Measurements from ENCODE around the gene NUDT8.

NUDT8 gene

GRCh38 chr11:67629386-67630227 is at the start of gene NUDT8:
TSS of gene NUDT8 (minus strand) at chr11:67629937. CDS start at chr11:67629911, 26 bp downstream.
- peak; percentile 70; the same call in 1 of the 2 replicates for TF ChIP-seq CTCF (conservative IDR thresholded peaks at IDR 0.05; ENCODE audit: low read length)
- peak within 1 kb of the TSS; percentile 77 for H3K4me3 ChIP-seq (ENCODE audit: low read length)
- DNase-seq (ENCODE audit: low read depth): peak; percentile 72

- no peak overlapping the region for H3K4me3 ChIP-seq (ENCODE audit: low read length)
- DNase-seq (ENCODE audit: low read depth): no peak
- no peak for TF ChIP-seq CTCF (conservative IDR thresholded peaks at IDR 0.05; ENCODE audit: low read length)
Observed at GRCh38 chr11:67675058-67675747, 45.5 kb upstream of the NUDT8 start.

GRCh38 chr11:67674442-67674871 is 44.7 kb upstream of the NUDT8 start, which contains the start of gene ALDH3B2:
TSS of gene ALDH3B2 (minus strand) at chr11:67674623. CDS start at chr11:67666935, 7,688 bp downstream.
- no peak for TF ChIP-seq CTCF (conservative IDR thresholded peaks at IDR 0.05; ENCODE audit: low read length)
- DNase-seq (ENCODE audit: low read depth): no peak
- H3K4me3 ChIP-seq (ENCODE audit: low read length): no peak within 1 kb of the TSS

GRCh38 chr11:67673902-67674301 is 44.2 kb upstream of the NUDT8 start:
- DNase-seq (ENCODE audit: low read depth): no peak
- no peak for TF ChIP-seq CTCF (conservative IDR thresholded peaks at IDR 0.05; ENCODE audit: low read length)
- H3K4me3 ChIP-seq (ENCODE audit: low read length): no peak overlapping the region

- H3K4me3 ChIP-seq (ENCODE audit: low read length): no peak overlapping the region
- no peak for TF ChIP-seq CTCF (conservative IDR thresholded peaks at IDR 0.05; ENCODE audit: low read length)
- no peak for DNase-seq (ENCODE audit: low read depth)
Observed at GRCh38 chr11:67673358-67673757, 43.6 kb upstream of the NUDT8 start.

- no peak for DNase-seq (ENCODE audit: low read depth)
- TF ChIP-seq CTCF (conservative IDR thresholded peaks at IDR 0.05; ENCODE audit: low read length): no peak
- no peak overlapping the region for H3K4me3 ChIP-seq (ENCODE audit: low read length)
Observed at GRCh38 chr11:67671211-67671520, 41.4 kb upstream of the NUDT8 start.
